ENCODE measurements around the gene TBC1D3B. TPM values are rescaled to one million over a fixed set of nuclear protein-coding genes. Genes with fewer than 3 reads are reported as not detected.

Gene TBC1D3B
- total RNA-seq, 1 donor from 2014 or later: 27.1 TPM

DNA sequence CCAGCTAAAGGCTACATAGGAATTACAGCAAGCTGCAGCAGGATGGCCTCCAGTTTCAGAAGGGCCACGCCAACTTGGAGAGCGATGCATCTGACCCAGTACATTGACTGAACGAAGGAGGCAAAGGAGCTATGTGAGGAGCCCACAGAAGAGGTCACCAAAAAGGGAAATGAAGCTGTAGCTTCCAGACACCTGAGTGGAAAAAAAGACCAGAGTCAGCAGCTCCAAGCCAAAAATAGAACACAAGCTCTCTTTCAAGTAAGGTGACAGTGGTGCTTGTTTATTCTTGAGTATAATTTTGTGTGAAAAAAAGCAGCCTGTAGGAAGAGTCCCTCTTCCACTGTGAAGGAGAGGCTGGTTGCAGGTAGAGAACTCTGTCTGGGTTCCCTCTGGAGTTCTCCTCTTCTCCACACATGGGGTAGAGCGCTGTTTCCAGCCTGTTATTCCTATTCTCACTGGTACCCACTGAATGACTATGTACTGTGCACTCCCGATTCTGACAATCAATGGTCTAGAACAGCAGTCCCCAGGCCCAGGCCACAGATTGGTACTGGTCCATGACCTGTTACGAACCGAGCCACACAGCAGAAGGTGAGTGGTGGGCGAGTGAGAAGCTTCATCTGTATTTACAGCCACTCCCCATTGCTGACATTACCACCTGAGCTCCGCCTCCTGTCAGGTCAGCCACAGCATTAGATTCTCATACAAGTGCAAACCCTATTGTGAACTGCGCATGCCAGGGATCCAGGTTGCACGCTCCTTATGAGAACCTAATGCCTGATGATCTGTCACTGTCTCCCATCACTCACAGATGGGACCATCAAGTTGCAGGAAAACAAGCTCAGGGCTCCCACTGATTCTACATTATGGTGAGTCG lies 57.7 kb downstream of the TBC1D3B start:
- H3K9me3 Mint-ChIP-seq (ENCODE audit: low read depth): no peaks in the 10 kb centered on the region
- H3K27ac Mint-ChIP-seq: no peak overlapping the region
- no peaks in the 10 kb centered on the region for H3K27me3 Mint-ChIP-seq

DNA sequence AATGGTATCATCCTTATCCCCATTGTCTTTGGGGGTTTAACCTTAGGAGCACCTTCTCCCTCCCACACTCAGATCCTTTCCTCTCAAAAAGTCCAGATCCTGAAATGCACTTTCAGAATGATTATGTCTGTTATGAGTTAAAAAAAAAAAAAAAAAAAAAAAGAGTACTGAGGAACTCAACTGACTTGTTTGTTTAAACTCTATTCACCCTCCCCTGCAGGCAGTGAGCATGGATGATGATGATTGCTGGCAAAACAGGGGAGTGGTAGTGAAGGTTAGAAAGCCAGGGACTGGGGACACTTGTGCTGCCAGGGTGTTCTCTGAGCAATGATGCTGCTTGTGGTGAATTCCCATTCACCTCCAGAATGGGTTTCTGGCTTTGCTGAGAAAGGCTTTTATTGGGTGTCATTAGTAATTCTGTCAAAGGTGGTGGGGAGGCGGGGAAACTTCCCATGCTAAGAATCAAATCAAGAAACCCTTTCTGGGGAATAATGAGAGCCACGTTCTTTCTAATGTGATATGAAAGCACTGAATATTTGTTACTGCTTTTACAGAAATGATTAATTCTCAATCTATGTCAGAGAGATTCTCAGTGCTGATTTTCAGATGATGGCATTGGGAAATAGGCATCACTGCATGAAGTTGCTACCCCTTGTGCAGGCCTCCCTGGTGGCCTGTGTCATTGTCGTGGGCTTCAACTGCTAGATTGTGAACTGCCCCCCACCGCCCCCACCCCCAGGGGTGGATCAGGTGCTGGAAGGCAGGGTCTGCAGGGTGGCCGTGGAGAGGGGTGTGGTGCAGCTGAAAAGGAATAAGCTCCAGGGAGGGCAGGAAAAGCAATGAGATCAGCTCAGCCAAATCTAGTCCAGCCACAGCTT lies 58.7 kb downstream of the TBC1D3B start:
- TF ChIP-seq, protein P1, sequence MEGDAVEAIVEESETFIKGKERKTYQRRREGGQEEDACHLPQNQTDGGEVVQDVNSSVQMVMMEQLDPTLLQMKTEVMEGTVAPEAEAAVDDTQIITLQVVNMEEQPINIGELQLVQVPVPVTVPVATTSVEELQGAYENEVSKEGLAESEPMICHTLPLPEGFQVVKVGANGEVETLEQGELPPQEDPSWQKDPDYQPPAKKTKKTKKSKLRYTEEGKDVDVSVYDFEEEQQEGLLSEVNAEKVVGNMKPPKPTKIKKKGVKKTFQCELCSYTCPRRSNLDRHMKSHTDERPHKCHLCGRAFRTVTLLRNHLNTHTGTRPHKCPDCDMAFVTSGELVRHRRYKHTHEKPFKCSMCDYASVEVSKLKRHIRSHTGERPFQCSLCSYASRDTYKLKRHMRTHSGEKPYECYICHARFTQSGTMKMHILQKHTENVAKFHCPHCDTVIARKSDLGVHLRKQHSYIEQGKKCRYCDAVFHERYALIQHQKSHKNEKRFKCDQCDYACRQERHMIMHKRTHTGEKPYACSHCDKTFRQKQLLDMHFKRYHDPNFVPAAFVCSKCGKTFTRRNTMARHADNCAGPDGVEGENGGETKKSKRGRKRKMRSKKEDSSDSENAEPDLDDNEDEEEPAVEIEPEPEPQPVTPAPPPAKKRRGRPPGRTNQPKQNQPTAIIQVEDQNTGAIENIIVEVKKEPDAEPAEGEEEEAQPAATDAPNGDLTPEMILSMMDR (IDR thresholded peaks at IDR 0.05; ENCODE audit: unreplicated experiment): no peak
- Mint-ChIP-seq H3K36me3 (ENCODE audit: insufficient read depth) (no peaks in the 10 kb centered on the region), H3K4me3 (ENCODE audit: low read depth) (no peak overlapping the region), H3K27ac (no peak overlapping the region), H3K27me3 (no peaks in the 10 kb centered on the region), H3K9me3 (ENCODE audit: low read depth) (peaks cover under 1% of the 10 kb centered on the region), H3K4me1 (ENCODE audit: low read depth) (peaks cover 3% of the 10 kb centered on the region)
- DNase-seq (ENCODE audit: low spot score, unreplicated experiment): no peak

More for the DNA sequence above, 57.7 kb downstream of the TBC1D3B start:
- H3K36me3 Mint-ChIP-seq (ENCODE audit: insufficient read depth): no peaks in the 10 kb centered on the region
- peaks cover 3% of the 10 kb centered on the region for H3K4me1 Mint-ChIP-seq (ENCODE audit: low read depth)
- no peak overlapping the region for H3K4me3 Mint-ChIP-seq (ENCODE audit: low read depth)
- TF ChIP-seq, protein P1 (IDR thresholded peaks at IDR 0.05; ENCODE audit: unreplicated experiment): no peak
- DNase-seq (ENCODE audit: low spot score, unreplicated experiment): no peak

Other genes with a start within 250 kb of the TBC1D3B start
- 4.2 and 4.8 TPM in 2 replicates for gene RDM1, start 245.9 kb downstream of the TBC1D3B start, total RNA-seq
- gene LYZL6, start 232.9 kb downstream of the TBC1D3B start, total RNA-seq: not detected in 2 replicates
- not detected in 2 replicates for gene CCL16, start 195.1 kb downstream of the TBC1D3B start, total RNA-seq
- gene CCL14, start 189.9 kb downstream of the TBC1D3B start, total RNA-seq: not detected in 2 replicates
- gene CCL15, start 175.1 kb downstream of the TBC1D3B start, total RNA-seq: 0.29 TPM in 1 of 2 replicates, not detected in the other
- not detected in 2 replicates for gene CCL23, start 158.7 kb downstream of the TBC1D3B start, total RNA-seq
- gene CCL18, start 112.4 kb downstream of the TBC1D3B start, total RNA-seq: not detected in 2 replicates
- not detected in 2 replicates for gene CCL3, start 86.5 kb downstream of the TBC1D3B start, total RNA-seq
- not detected in 2 replicates for gene CCL4, start 72.8 kb downstream of the TBC1D3B start, total RNA-seq
- gene CCL3L1, start 20.1 kb upstream of the TBC1D3B start, total RNA-seq: 0.82 and 1.7 TPM in 2 replicates
- not detected in 2 replicates for gene CCL4L2, start 34.4 kb upstream of the TBC1D3B start, total RNA-seq
- gene TBC1D3I, start 87.9 kb upstream of the TBC1D3B start, total RNA-seq: 0.77 and 1.9 TPM in 2 replicates
- gene TBC1D3G, start 147.2 kb upstream of the TBC1D3B start, total RNA-seq: not detected in 2 replicates
- gene TBC1D3H, start 211.8 kb upstream of the TBC1D3B start, total RNA-seq: not detected in 2 replicates